HG03097 (cell line): ENCODE data around the gene NOD2.

Source experiments
- ATAC-seq: cut with Tn5 transposase; IDR thresholded peaks from one replicate; pipeline ENCODE4 v1.9.1; 2021; ENCODE audit not compliant: unreplicated experiment, low FRiP score

Gene NOD2

GRCh38 chr16:50669741-50670140 is 23.7 kb upstream of the NOD2 start:
- no peak for ATAC-seq

DNA sequence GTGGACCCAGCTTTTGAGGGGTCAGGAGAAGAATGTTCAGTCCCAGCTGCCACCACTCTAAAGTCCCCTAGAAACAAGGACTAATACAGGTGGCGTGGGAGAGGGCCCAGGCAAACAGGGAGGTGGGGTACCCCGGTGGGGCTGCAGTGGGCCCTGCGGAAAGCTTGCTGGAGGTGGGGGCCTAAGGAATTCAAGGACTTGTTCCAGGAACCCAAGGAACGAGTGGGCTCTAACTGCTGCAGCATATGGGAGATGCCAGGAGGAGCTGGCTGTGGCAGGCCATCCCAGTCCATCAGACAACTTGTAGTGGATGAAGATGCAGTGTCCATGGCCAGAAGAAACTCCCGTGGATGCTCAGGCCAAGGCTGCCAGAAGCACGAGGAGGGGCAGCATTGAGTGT is 22.9 kb upstream of the NOD2 start:
- no peak for ATAC-seq

- no peak for ATAC-seq
Measured at GRCh38 chr16:50671644-50672260, 21.7 kb upstream of the NOD2 start.

DNA sequence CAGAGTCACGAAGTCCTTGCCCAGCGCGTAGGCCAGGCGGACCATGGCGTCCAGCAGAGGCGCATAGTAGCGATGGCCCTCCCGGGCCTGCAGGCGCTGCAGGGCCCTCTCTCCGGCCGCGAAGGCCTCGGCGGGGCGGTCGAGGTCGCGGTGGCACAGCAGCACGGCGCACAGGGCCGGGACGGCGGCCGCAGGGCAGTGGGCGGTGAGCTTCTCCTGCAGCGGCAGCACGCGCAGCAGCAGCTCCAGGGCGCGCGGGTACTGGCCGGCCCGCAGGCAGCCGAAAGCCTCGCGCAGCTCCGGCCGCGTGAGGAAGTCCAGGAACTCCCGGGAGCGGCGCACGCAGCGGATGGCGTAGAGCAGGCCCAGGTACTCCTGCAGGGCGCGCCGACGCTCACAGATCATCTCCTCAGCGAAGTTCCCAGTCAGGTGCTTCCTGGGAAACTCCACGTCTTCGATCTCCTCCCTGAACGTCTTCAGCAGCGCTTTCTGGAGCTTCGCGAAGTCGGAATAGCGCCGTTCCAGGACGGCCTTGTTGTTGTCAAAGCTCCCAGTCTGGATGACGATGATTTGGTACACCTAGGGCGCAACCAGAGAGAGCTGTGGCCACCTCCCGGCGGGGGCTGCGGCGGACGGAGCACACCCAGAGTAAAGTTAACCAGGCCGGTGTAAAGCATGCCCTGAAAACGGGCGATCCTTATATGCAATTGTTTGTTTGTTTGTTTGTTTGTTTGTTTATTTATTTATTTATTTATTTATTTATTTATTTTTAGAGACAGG is 19.7 kb upstream of the NOD2 start:
- ATAC-seq: no peak

GRCh38 chr16:50674831-50675230 is 18.6 kb upstream of the NOD2 start:
- ATAC-seq: no peak

DNA sequence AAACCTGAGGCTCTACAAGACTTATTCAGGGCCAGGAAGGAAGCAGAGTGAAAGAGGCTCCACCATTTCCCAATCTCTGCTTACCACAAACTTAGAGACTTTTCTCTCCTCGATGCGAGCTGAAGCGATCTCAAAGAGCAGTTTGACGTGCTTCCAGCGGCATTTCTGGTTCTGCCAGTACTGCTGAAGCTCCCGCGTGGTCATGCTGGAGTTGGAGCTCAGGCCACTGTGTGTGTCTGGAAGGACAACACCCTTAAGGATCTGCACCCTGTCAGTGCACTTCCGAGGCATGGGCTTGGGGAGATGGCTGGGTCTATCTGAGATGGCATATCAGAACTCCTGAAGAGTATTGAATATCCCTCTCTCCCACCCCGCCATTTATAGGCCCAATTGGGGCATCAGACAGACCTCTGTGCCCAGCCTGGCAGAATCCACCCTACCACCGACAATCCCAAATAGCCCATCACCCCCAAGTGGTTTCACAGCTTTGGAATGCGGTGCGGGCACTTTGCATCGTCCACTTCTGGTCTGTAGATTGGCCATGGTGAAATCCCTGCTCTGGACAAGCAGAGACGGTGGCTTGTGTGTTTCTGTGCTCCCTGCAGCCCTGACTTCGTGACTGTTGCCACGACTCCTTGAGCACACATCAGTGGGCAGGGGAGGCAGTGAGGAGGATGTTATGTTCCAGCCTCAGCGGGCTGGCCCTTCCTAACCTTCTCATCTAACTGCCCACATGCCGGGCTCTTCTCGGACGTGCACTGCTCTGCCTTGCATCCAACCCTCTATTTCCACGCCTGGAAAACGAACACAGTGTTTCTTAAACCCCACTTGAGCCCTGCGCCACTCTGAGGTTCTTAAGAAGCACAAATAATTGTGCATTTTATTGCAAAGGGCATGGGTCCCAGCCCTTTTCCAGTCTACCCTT is 17.5 kb upstream of the NOD2 start:
- no peak for ATAC-seq

DNA sequence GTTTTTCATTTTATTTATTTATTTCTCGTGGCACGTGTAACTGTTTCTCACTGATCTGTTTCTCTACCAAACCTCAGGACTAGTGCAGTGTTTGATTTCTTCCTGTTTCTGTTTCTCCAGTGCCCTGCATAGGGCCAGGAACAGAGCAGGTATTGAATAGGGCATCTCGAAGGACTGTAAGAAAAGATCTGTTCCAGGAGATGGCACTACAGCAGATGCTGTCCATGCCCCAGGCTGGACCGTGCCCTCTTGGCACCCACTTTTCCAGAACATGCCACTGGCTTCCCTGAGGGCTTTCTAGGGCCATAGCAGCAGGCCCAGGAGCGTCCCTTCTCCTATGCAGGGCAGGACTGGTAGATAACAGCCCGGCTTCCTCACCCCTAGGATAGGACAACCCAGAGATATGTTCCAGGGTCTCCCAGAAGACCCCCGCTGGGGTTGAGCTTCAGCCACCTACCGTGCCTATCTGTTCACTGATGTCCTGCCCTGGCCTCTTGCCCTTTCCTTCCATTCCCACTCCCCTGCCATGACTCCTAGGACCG is 16.7 kb upstream of the NOD2 start:
- ATAC-seq: no peak

DNA sequence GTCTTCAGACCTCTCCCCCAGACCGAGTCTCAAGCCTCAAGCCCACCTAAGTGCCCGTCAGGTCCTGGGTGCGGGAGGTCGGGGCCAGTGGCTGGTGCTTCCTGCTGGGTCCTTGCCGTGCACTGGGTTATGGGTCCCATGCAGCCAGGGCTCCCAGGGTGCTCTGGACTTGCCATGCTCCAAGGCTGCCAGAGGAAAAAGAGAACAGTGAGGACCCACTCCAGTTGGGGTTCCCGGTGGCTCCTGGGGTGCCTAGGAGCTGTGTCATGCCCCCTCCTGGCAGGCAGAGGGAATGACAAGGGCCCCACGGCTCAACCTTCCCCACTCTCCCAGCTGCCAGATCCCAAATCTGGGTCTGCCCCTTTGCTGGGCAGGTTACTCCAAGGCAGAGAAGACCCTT is 16.1 kb upstream of the NOD2 start:
- ATAC-seq: no peak

- no peak for ATAC-seq
Measured at GRCh38 chr16:50678531-50678930, 14.9 kb upstream of the NOD2 start.

GRCh38 chr16:50679266-50679665 is 14.1 kb upstream of the NOD2 start:
- no peak for ATAC-seq

DNA sequence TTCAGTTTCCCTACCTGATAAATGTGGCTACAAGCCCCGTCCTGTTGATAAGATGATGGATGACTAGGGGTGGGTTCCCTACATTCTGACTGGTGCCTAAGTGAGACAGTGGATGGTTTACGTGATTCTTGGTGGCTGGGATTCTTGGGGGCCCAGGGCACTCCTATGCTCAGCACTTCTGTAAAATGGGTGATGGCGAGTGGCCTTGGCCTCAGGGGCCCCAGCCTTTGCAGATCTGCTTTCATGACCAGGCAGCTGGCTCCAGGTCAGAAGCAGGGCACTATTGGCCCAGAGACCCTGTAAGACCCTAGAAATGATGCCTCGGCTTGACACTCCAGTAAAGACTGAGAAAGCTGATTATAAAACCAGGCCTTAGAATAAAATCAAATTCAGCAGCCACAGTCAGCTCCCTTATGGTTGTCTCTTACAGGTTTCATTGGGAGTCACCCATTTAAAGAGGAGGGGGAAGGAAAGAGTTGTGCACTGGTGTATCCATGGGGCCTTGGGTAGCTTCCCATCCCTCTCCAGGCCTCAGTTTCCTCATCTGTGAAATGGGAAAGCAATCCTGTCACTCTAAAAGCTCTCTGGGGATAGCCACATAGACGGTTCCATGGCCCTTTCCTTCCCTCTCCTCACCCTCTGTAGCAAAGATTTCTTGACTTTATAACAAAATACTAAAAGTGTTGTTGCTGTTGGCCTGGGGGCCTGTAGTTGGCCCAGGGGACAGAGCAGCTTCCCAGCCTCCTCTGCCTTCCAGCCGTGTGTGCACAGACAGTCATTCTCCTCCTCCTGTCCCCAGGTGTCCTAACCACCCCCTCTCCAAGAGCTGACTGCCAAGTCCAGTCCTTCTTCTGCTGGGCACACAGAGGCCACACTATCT is 13.5 kb upstream of the NOD2 start:
- no peak for ATAC-seq

DNA sequence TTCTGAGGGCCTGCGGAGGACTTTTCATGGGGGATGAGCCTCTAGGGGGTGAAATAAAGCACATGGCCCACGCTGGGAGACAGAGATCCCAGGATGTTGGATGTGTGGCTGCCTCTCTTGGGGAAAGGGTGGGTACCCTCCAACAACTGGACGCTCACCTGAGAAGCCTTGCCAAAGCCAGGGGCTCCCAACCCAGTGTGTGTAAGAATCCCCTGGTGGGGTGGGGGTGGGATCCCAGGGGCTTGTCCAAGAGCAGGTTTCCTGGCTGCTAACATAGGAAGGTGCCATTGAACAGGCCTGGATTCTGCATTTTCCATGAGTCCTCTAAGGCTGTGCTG is 12.9 kb upstream of the NOD2 start:
- ATAC-seq: no peak

DNA sequence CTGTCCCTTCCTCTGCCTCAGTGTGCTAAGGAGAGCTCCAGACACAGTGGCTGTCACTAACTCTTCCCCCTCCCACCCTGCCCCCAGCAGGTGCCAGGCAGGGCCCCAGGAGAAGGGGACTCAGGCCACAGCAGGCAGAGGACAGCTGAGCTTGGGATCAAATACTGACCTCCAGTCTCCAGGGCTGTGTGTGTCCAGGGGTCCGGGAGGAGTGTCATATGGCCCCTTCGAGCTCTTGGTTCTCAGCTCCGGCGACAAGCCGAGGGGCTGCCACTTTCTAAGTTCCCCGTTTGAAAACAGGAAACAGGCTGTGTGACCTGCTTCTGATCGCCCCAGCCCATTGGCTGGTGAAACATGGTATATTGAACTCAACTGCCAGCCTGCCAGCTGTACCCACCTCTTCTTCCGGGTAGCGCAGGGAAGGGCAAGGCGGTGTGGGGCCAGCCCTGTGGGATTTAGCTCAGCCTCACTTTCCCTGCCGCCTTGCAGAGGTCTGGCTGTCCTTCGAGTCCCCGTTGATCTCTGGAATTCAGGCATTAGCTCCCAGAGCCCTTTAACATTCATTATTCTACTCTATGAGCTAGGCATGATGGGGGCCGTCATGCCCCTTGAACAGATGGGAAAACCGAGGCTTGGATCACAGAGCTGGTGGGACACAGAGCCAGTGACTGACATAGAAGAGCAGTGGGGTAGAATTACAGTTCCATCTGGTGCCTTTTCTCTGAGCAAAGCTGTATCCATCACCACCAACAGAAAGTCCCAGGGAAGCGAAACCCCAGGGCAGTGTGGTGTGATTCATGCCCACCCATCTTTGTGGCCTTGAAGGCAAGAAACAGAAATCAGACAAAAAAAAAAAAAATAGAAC is 12.2 kb upstream of the NOD2 start, which contains the start of gene SNX20:
Gene SNX20, minus strand, starts transcription at position 292 of the 865 bp plus-strand sequence. CDS start 3,786 bp downstream, outside the sequence.
- ATAC-seq: peak; percentile 45

GRCh38 chr16:50683689-50684374 is 9.6 kb upstream of the NOD2 start:
- ATAC-seq: peak; percentile 59

GRCh38 chr16:50684823-50685461 is 8.5 kb upstream of the NOD2 start:
- no peak for ATAC-seq

DNA sequence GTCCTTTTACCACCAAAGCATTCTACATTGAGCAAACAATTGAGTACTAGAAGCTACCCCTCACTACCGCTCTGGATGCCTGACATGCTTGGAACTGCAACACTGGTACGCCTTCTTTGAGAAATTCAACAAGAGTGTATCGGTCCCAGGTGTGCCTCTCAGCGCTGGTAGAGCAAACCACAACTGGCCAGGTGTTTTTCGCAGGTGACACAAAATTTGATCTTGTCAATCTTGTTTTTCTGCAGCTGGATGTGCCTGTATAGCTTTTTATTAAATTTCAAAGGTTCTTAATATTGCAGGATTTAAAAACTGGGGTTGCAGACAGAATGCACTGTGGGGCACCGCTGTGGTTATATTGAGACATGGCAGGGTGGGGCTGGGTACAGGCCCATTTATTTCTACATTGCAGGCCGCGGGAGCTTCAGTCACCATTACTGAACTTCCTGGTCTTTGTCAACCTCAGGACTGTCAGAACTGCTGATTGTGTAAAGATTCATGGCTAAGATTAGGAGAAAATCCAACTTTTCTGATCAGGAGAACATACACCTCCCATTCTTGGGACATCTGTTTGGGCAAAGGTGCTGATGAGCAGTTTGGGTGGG is 7.8 kb upstream of the NOD2 start:
- no peak for ATAC-seq

- no peak for ATAC-seq
Measured at GRCh38 chr16:50688083-50688482, 5.3 kb upstream of the NOD2 start.

DNA sequence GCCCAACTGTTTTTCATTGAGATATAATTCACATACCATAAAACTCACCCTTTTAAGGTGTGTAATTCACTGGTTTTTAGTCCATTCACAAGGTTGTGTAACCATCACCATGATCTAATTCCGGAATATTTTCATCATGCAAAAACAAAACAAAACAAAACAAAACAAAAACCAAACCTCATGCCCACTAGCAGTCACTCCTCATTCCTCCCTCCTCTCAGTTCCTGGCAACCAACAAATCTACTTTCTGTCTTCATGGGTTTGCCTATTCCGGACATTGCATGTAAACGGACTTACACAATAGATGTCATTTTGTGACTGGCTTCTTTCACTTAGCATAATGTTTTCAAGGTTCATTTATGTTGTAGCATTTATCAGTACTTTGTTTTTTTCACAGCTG is 4.5 kb upstream of the NOD2 start:
- ATAC-seq: no peak
